Measurements from ENCODE around the gene FGFR4. TPM values are rescaled to one million over a fixed set of nuclear protein-coding genes. Genes with fewer than 3 reads are reported as not detected.
A peak's percentile ranks its signal among the peaks of the same experiment; 100 is the strongest.

Gene FGFR4
- total RNA-seq, 2 donors from 2014 or later, result 33.7 to 63.9 TPM

DNA sequence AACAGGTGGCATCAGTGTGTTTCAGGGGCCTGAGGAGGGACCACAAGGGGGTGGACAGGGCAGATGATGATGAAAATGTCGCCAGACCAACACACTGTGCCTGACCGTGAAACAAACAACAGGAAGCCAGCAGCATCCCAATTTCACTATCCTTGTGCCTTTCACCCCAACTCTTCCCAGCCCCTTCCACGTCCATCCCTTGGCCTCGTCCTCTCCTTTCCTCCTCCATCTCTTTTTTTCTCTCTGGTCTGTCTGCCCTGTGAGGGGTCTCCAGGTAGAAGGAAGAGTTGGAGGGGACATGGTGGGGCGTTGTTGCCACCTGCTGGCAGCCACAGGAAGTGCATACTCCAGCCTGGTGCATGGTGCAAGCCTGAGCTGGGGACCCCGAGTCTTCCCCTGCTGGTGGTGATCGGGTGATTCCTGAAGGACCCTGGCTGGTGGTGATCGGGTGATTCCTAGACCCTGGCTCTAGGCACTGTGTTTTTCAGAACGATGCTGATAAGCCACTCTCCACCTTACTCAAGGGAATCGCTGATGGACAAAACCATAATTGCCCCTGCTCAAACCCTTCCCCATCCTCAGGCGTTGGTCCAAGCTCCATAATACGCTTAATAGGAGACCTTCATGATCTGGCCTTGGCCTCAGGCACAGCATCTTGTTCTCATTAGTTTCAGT is 25.1 kb downstream of the FGFR4 start:
- 11 to 19% methylated on average over 7 to 12 of the region's 12 CpGs for WGBS, 2 donors
- Histone ChIP-seq H3K27me3 (no peaks in the 10 kb centered on the region), H3K4me1 (peaks cover 18% of the 10 kb centered on the region), H3K36me3 (replicated peaks in 1 of 2; ENCODE audit: insufficient read depth in 1 of 2, low read depth in 2 of 2) (no peaks in the 10 kb centered on the region), H3K4me3 (no peak overlapping the region), H3K27ac (no peak overlapping the region), H3K9me3 (no peaks in the 10 kb centered on the region)
- intact Hi-C loops (cut with DNase I), result no loop called here
- TF ChIP-seq, protein P1, sequence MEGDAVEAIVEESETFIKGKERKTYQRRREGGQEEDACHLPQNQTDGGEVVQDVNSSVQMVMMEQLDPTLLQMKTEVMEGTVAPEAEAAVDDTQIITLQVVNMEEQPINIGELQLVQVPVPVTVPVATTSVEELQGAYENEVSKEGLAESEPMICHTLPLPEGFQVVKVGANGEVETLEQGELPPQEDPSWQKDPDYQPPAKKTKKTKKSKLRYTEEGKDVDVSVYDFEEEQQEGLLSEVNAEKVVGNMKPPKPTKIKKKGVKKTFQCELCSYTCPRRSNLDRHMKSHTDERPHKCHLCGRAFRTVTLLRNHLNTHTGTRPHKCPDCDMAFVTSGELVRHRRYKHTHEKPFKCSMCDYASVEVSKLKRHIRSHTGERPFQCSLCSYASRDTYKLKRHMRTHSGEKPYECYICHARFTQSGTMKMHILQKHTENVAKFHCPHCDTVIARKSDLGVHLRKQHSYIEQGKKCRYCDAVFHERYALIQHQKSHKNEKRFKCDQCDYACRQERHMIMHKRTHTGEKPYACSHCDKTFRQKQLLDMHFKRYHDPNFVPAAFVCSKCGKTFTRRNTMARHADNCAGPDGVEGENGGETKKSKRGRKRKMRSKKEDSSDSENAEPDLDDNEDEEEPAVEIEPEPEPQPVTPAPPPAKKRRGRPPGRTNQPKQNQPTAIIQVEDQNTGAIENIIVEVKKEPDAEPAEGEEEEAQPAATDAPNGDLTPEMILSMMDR (IDR thresholded peaks at IDR 0.05), result peak; percentile 74 to 96 (median 90)
- no peak for TF ChIP-seq POLR2A (IDR thresholded peaks at IDR 0.05)
- peak; percentile 50 to 72 (median 60) for DNase-seq
- peak; percentile 41 for ATAC-seq

DNA sequence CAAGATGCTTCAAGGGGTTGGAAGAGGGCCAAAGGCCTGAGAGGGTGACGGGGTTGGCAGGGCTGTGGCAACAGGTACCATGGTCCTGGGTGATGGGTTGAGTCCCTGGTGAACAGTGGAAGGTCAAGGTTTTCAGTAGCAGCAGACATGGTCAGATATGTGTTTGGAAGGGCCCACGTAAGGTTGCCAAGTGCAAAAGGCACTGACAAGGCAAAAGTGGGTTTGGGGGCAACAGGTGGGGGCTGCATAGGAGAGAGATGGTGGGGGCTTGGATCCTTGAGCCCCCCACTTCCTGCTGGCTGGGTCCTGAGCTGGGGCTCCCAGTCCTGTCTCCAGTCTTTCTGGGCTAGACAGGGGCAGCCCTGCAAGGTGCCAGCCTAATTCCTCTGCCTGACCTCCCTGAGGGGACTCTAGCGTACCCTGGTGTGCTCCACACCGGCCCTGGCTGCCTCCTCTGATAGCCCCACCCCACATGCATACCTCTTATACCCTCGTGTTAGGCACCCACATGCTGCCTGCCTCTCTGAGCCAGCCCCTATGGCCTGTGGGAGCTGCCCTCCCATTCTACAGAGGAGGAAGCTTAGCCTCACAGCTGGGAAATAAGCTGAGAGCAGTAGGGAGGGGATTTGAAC is 26.0 kb downstream of the FGFR4 start:
- no peak overlapping the region for H3K4me3 ChIP-seq
- H3K27ac ChIP-seq, result no peak overlapping the region
- 63 to 73% methylated on average over 2 to 5 of the region's 5 CpGs for WGBS, 2 donors
- TF ChIP-seq, protein P1 (IDR thresholded peaks at IDR 0.05), result no peak
- no peak for TF ChIP-seq POLR2A (IDR thresholded peaks at IDR 0.05)
- DNase-seq (no peak), ATAC-seq (no peak)
- no peaks in the 10 kb centered on the region for H3K27me3 ChIP-seq
- peaks cover 23% of the 10 kb centered on the region for H3K4me1 ChIP-seq
- H3K9me3 ChIP-seq, result no peaks in the 10 kb centered on the region
- H3K36me3 ChIP-seq (replicated peaks in 1 of 2; ENCODE audit: insufficient read depth in 1 of 2, low read depth in 2 of 2), result no peaks in the 10 kb centered on the region
- intact Hi-C loops (cut with DNase I), result no loop called here

DNA sequence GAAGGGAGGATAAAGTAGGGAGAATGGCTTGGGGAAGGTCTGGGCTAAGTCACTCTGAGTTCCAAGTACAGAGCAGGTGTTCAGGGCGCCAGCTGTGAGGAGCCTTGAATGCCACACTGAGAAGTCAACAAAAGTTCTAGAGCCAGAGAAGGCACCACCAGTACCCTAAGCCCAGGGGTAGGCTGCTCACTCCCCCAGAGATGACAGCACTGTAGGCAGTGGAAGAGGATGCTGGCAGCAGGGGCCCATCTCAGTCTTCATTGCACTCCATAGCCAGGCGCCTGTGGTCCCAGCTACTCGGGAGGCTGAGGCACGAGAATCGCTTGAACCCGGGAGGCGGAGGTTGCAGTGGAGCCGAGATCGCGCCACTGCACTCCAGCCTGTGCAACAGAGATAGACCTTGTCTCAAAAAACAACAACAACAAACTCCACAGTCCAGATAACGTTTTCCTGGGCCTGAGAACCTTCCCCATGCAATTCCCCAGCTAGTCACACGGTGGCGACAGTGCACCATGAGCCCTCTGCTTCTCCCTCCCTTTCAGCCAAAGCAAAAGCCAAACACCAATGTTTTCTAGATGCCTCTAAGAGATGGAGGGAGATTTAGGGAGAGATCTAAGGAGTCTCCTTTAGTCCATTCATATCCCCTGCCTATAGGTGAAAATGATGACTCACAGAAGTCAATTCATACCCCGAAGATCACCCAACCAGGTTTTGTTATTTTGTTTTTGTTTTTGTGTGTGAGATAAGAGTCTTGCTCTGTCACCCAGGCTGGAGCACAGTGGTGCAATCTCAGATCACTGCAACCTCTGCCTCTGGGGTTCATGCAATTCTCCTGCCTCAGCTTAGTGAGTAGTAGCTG is 27.1 kb downstream of the FGFR4 start:
- peak; percentile 63 for ATAC-seq
- H3K4me3 ChIP-seq, result no peak overlapping the region

DNA sequence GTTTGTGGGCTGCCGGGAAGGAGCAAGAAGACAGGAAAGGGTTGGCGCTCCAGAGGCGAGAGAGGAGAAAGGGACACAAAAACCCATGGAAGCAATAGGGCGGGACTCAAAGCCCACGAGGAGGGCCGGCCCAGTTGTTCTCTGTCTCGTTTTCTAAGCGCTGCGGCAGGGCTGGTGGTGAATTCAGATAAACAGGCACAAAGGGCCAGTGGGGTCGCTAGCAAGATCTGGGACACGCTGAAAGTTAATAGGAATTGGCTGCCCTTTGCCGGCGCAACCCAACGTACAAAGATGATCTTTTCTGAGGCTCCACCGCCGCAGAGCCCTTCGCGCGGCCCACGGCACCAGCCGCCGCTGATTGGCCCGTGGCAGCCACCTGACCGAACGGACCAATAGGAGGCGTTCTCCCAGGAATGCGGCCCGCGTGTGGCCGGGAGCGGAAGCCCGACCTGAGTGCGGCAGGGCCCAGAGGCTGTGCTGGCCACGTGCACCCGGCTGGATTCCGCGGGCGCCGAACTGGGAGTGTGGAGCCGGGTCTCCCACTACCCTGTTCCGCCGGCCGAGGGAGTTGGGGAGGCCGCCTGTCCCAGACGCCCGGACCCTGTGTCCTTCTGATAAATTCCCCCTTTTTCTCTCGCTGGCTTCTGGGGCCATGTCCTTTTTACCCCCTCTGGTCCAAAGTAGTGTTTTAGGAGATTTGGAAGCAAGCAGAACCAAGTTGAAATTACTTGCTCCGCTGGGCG is 30.1 kb downstream of the FGFR4 start:
- WGBS, 2 donors, result 30 to 57% methylated on average over 24 to 48 of the region's 49 CpGs
- intact Hi-C loops (cut with DNase I), result no loop called here
- no peaks in the 10 kb centered on the region for H3K27me3 ChIP-seq
- peak in 2 of 3 donors; percentile 51 to 54 for TF ChIP-seq POLR2A (IDR thresholded peaks at IDR 0.05)
- TF ChIP-seq, protein P1 (IDR thresholded peaks at IDR 0.05), result no peak
- no peaks in the 10 kb centered on the region for H3K36me3 ChIP-seq (replicated peaks in 1 of 2; ENCODE audit: insufficient read depth in 1 of 2, low read depth in 2 of 2)
- H3K27ac ChIP-seq, result peak overlapping the region in 3 of 4 donors; percentile 44 to 60 (median 45)
- no peaks in the 10 kb centered on the region for H3K9me3 ChIP-seq
- ATAC-seq (peak; percentile 96), DNase-seq (peak; percentile 84 to 89 (median 86))
- peaks cover 13% of the 10 kb centered on the region for H3K4me1 ChIP-seq
- H3K4me3 ChIP-seq, result no peak overlapping the region

More for the DNA sequence above, 27.1 kb downstream of the FGFR4 start:
- Histone ChIP-seq H3K27ac (peak overlapping the region in 1 of 4 donors; percentile 20), H3K9me3 (no peaks in the 10 kb centered on the region), H3K27me3 (no peaks in the 10 kb centered on the region), H3K36me3 (replicated peaks in 1 of 2; ENCODE audit: insufficient read depth in 1 of 2, low read depth in 2 of 2) (no peaks in the 10 kb centered on the region), H3K4me1 (peaks cover 23% of the 10 kb centered on the region)
- intact Hi-C loops (cut with DNase I), result no loop called here
- peak; percentile 75 to 84 (median 81) for DNase-seq
- no peak for TF ChIP-seq POLR2A (IDR thresholded peaks at IDR 0.05)
- TF ChIP-seq, protein P1 (IDR thresholded peaks at IDR 0.05), result peak; percentile 94 to 100 (median 98)
- WGBS, 2 donors, result 9 to 17% methylated on average over 13 to 14 of the region's 14 CpGs

Data from body of pancreas (tissue), 4 donors.